Measurements from ENCODE around the gene CD300LG.

- TF ChIP-seq CTCF (IDR thresholded peaks at IDR 0.05; ENCODE audit: low read length) (no peak), EZH2phosphoT487 (IDR thresholded peaks at IDR 0.05; ENCODE audit: low read length) (no peak)
Observed at GRCh38 chr17:43801844-43802243, 45.1 kb upstream of the CD300LG start.

Measured in MM.1S (cell line).